CD14-positive monocyte (primary cell): Measurements from ENCODE around the gene CACHD1. TPM values are rescaled to one million over a fixed set of nuclear protein-coding genes. Genes with fewer than 3 reads are reported as not detected.

Experiments
- DNase-seq, 3 donors: peaks; one replicate each; pipeline ENCODE4 v3.0.0-alpha.2; 2011 to 2022
- H2AFZ ChIP-seq: 2 replicates; pipeline ENCODE4 v1.6.0; 2012; ENCODE audit warnings: mild to moderate bottlenecking, low read depth, low read length, inconsistent platforms; ENCODE audit not compliant: insufficient read depth, poor library complexity, severe bottlenecking
- H3K27ac ChIP-seq, 2 donors: 1 replicate in 1 of 2; 2 replicates in 1 of 2; pipeline ENCODE4 v1.5.1; 2012 to 2013; ENCODE audit warnings: low read length in 2 of 2, control low read depth in 1 of 2, inconsistent platforms in 1 of 2, low read depth in 1 of 2, mild to moderate bottlenecking in 1 of 2
- H3K27me3 ChIP-seq, 2 donors: one replicate each; pipeline versions ENCODE4 v1.6.0 to v1.6.1; 2011 to 2013; ENCODE audit warnings: low read length in 2 of 2; ENCODE audit not compliant: control insufficient read depth in 2 of 2, insufficient read depth in 2 of 2
- H3K36me3 ChIP-seq, 2 donors: replicated peaks in 1 of 2; 1 replicate in 1 of 2; 2 replicates in 1 of 2; pipeline versions ENCODE4 v1.5.1 to v1.6.1; 2012 to 2013; ENCODE audit warnings: low read length in 2 of 2, control low read depth in 1 of 2, inconsistent platforms in 1 of 2, mild to moderate bottlenecking in 1 of 2; ENCODE audit not compliant: insufficient read depth in 2 of 2, control insufficient read depth in 1 of 2
- H3K4me1 ChIP-seq, 2 donors: 1 replicate in 1 of 2; 2 replicates in 1 of 2; pipeline versions ENCODE4 v1.5.1 to v1.6.1; 2012 to 2013; ENCODE audit warnings: low read length in 2 of 2, control low read depth in 1 of 2, inconsistent platforms in 1 of 2, mild to moderate bottlenecking in 1 of 2, moderate library complexity in 1 of 2; ENCODE audit not compliant: insufficient read depth in 2 of 2, control insufficient read depth in 1 of 2
- H3K4me2 ChIP-seq: replicated peaks from 2 replicates; pipeline ENCODE3; 2012; ENCODE audit warnings: low read length, moderate library complexity, mild to moderate bottlenecking; ENCODE audit not compliant: poor library complexity, severe bottlenecking; ENCODE audit errors: extremely low read depth
- H3K4me3 ChIP-seq, 3 experiments: fragments of 200-600 bp in 1 of 3; sonication (generic) in 1 of 3; replicated peaks in 1 of 3; 1 replicate in 2 of 3; 2 replicates in 1 of 3; pipeline ENCODE4 v1.5.1; 2011 to 2013; ENCODE audit warnings: low read length in 3 of 3, mild to moderate bottlenecking in 3 of 3, control low read depth in 2 of 3, low read depth in 2 of 3, inconsistent platforms in 1 of 3, moderate library complexity in 1 of 3
- H3K79me2 ChIP-seq: 2 replicates; pipeline ENCODE4 v1.6.0; 2012; ENCODE audit warnings: mild to moderate bottlenecking, control low read depth, inconsistent platforms, low read length, moderate library complexity; ENCODE audit not compliant: insufficient read depth
- H3K9ac ChIP-seq: 2 replicates; pipeline ENCODE4 v1.6.0; 2017; ENCODE audit warnings: low read length, mild to moderate bottlenecking; ENCODE audit not compliant: insufficient read depth, poor library complexity, severe bottlenecking
- H3K9me3 ChIP-seq, 2 donors: replicated peaks in 1 of 2; 1 replicate in 1 of 2; 2 replicates in 1 of 2; pipeline versions ENCODE4 v1.5.1 to v1.6.1; 2012 to 2013; ENCODE audit warnings: low read length in 2 of 2, control low read depth in 1 of 2; ENCODE audit not compliant: control insufficient read depth in 1 of 2, insufficient read depth in 1 of 2
- H4K20me1 ChIP-seq: 2 replicates; pipeline ENCODE4 v1.6.0; 2012; ENCODE audit warnings: mild to moderate bottlenecking, low read length, control low read depth, moderate library complexity; ENCODE audit not compliant: insufficient read depth
- H3K27ac Mint-ChIP-seq, 7 donors: one replicate each; pipeline ENCODE4 v1.8.0; 2020; ENCODE audit warnings: mild to moderate bottlenecking in 7 of 7, mixed read lengths in 7 of 7, moderate library complexity in 6 of 7, inconsistent platforms in 2 of 7
- H3K27me3 Mint-ChIP-seq, 3 donors: one replicate each; pipeline ENCODE4 v1.8.0; 2021 to 2022; ENCODE audit warnings: low read depth in 3 of 3, mild to moderate bottlenecking in 3 of 3, mixed read lengths in 3 of 3, moderate library complexity in 3 of 3, inconsistent platforms in 1 of 3
- H3K36me3 Mint-ChIP-seq, 2 donors: one replicate each; pipeline ENCODE4 v1.8.0; 2020; ENCODE audit warnings: mixed read lengths in 2 of 2, inconsistent platforms in 1 of 2, mild to moderate bottlenecking in 1 of 2
- H3K4me1 Mint-ChIP-seq: one replicate; pipeline ENCODE4 v1.8.0; 2020; ENCODE audit warnings: mild to moderate bottlenecking, mixed read lengths
- H3K4me3 Mint-ChIP-seq, 2 donors: one replicate each; pipeline ENCODE4 v1.8.0; 2020; ENCODE audit warnings: mild to moderate bottlenecking in 2 of 2, mixed read lengths in 2 of 2, moderate library complexity in 1 of 2
- H3K9me3 Mint-ChIP-seq, 7 donors: one replicate each; pipeline ENCODE4 v1.8.0; 2020 to 2022; ENCODE audit warnings: mixed read lengths in 7 of 7, mild to moderate bottlenecking in 6 of 7, moderate library complexity in 6 of 7, inconsistent platforms in 2 of 7
- WGBS: methylation state at CpG from one replicate; pipeline ENCODE4 v1.1.5; 2013; ENCODE audit warnings: missing lambda C conversion rate; ENCODE audit not compliant: insufficient coverage; 5-methylcytosine and 5-hydroxymethylcytosine counted together
- intact Hi-C, 2 donors: fragments of 100-400 bp; cut with micrococcal nuclease; formaldehyde crosslinking; loops; one replicate each; pipeline versions ENCODE4 v1.15.0 to v1.15.1; 2023
- polyA plus RNA-seq, 3 donors: library from polyadenylated mRNA; depleted of rRNA in 1 of 3; unstranded in 2 of 3; stranded (reverse) in 1 of 3; fragments of 300-500 nt in 2 of 3; fragments of >200 nt in 1 of 3; fragmentation: Illumina TruSeq in 2 of 3; gene quantifications; 1 replicate in 2 of 3; 2 replicates in 1 of 3; pipeline ENCODE4 v1.2.3, GENCODE V29; 2012 to 2021
- TF ChIP-seq, protein P1 (sequence below): fragments of 200-600 bp; IDR thresholded peaks from one replicate; pipeline ENCODE4 v1.8.0; 2022; ENCODE audit warnings: antibody characterized with exemption, mild to moderate bottlenecking

The CACHD1 gene
- polyA plus RNA-seq, 3 donors: 0.12 TPM; not detected in 2

DNA sequence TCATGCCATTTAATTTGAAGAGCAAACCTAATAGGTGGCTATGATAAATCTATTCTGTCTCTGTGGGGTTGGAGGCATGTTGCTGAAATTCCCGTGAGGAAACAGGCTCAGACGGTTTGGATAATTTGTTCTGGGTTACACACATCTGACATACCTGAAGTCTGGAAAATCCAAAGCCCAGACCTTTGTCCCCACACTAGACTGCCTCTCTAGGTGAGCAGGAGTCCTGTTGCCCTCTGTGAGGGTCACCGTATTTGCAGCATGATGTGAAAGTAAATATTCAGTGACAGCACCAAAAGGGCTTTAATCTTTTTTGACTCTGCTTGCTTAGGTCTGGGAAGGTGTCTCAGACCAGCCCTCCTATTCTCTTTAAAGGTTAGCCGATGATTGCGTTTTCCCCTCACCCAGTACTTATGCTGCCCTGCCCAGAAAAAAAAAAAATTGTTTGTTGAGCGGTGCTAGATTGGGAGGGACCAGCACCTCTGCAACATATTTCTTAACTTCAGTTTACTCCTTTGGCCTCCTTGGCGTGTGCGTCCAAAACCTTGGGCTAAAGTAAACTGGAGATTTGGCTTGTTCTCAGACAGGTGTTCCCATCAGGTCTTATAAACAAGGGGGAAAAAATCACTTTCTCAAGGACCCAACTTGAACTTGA is 67.0 kb downstream of the CACHD1 start:
- Histone ChIP-seq H4K20me1 (no peaks in the 10 kb centered on the region), H3K27me3 (no peaks in the 10 kb centered on the region), H2AFZ (no peak overlapping the region), H3K79me2 (no peaks in the 10 kb centered on the region), H3K4me3 (no peak overlapping the region), H3K36me3 (no peaks in the 10 kb centered on the region), H3K4me1 (peaks cover 4% of the 10 kb centered on the region in 2 donors), H3K27ac (no peak overlapping the region), H3K9ac (no peak overlapping the region), H3K4me2 (no peak overlapping the region), H3K9me3 (no peaks in the 10 kb centered on the region)
- no peak overlapping the region for H3K4me3 Mint-ChIP-seq
- no peak for DNase-seq
- WGBS: 100% methylated on average over 2 of the region's 8 CpGs
- no peak overlapping the region for H3K27ac Mint-ChIP-seq
- peaks cover 8% of the 10 kb centered on the region for H3K4me1 Mint-ChIP-seq
- H3K27me3 Mint-ChIP-seq: peaks cover 0 to 1% (median 0%) of the 10 kb centered on the region in 3 donors
- intact Hi-C loops: loop anchor here in 1 of 2 donors (5.0 kb wide), 1 partner anchor 35 kb away; no protein-coding TSS in a partner anchor
- peaks cover 0 to 4% (median 0%) of the 10 kb centered on the region in 7 donors for H3K9me3 Mint-ChIP-seq
- TF ChIP-seq, protein P1, sequence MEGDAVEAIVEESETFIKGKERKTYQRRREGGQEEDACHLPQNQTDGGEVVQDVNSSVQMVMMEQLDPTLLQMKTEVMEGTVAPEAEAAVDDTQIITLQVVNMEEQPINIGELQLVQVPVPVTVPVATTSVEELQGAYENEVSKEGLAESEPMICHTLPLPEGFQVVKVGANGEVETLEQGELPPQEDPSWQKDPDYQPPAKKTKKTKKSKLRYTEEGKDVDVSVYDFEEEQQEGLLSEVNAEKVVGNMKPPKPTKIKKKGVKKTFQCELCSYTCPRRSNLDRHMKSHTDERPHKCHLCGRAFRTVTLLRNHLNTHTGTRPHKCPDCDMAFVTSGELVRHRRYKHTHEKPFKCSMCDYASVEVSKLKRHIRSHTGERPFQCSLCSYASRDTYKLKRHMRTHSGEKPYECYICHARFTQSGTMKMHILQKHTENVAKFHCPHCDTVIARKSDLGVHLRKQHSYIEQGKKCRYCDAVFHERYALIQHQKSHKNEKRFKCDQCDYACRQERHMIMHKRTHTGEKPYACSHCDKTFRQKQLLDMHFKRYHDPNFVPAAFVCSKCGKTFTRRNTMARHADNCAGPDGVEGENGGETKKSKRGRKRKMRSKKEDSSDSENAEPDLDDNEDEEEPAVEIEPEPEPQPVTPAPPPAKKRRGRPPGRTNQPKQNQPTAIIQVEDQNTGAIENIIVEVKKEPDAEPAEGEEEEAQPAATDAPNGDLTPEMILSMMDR: no peak
- H3K36me3 Mint-ChIP-seq: no peaks in the 10 kb centered on the region

DNA sequence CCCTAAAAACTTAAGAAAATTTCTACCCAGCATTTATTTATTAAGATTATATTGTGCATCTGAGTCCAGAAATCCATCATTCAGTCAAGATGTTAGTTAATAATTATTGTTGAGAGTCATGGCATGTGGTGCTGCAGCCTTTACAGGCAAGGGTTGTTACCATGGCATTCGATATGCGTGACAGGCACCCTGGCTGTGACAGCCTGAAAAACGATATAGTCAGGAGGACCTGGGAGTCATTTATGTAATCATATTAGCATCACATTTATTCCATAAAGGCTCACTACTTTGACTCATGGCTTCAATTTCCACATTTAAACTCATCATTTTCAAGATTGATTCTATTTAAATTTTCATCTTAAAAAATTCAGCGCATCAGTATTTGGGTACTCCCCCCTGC is 68.0 kb downstream of the CACHD1 start:
- H3K9me3 Mint-ChIP-seq: peaks cover 0 to 4% (median 0%) of the 10 kb centered on the region in 7 donors
- no peaks in the 10 kb centered on the region for H3K9me3 ChIP-seq
- H2AFZ ChIP-seq: no peak overlapping the region
- TF ChIP-seq, protein P1: no peak
- no peak overlapping the region for H3K4me3 ChIP-seq
- no peak for DNase-seq
- no peak overlapping the region for H3K4me2 ChIP-seq
- intact Hi-C loops: loop anchor here in 1 of 2 donors (5.0 kb wide), 1 partner anchor 36 kb away; no protein-coding TSS in a partner anchor
- H3K27ac Mint-ChIP-seq: no peak overlapping the region
- no peaks in the 10 kb centered on the region for H3K36me3 ChIP-seq
- no peak overlapping the region for H3K27ac ChIP-seq
- H3K27me3 Mint-ChIP-seq: peaks cover 0 to 1% (median 0%) of the 10 kb centered on the region in 3 donors
- H3K79me2 ChIP-seq: no peaks in the 10 kb centered on the region
- H3K36me3 Mint-ChIP-seq: no peaks in the 10 kb centered on the region
- WGBS: no CpG with 5 or more reads among the region's 4 CpGs
- H3K27me3 ChIP-seq: no peaks in the 10 kb centered on the region
- no peak overlapping the region for H3K9ac ChIP-seq
- H3K4me1 ChIP-seq: peaks cover 4% of the 10 kb centered on the region in 2 donors
- H4K20me1 ChIP-seq: no peaks in the 10 kb centered on the region
- peaks cover 8% of the 10 kb centered on the region for H3K4me1 Mint-ChIP-seq
- H3K4me3 Mint-ChIP-seq: no peak overlapping the region
